HCT116 (cell line): Measurements from ENCODE around the gene STON1. TPM values are rescaled to one million over a fixed set of nuclear protein-coding genes. Genes with fewer than 3 reads are reported as not detected.

Experiments
- ATAC-seq: fragments of 200-7000 bp; cut with Tn5 transposase; 2 replicates; pipeline ENCODE4 v1.9.1; 2020; ENCODE audit warnings: mild to moderate bottlenecking, moderate library complexity
- BruUV-seq: library from RNA; stranded (reverse); fragments of 400-500 nt; replicated peaks from 2 replicates; lab custom pipeline; 2021; lab: Mats Ljungman, UMichigan
- CTCF ChIA-PET: fragments of 300-600 bp; sonication (Branson Sonifier 250); formaldehyde crosslinking; loops from one replicate; lab custom pipeline; 2021; ENCODE audit warnings: antibody characterized with exemption; lab: Charles Lee
- POLR2A ChIA-PET: fragments of 300-600, 350-600 bp; sonication (Branson Sonifier 250); formaldehyde crosslinking; loops from one replicate; lab custom pipeline; 2021; ENCODE audit warnings: antibody characterized with exemption; lab: Charles Lee
- RAD21 ChIA-PET, 2 experiments: fragments of 300-600 bp; sonication (Branson Sonifier 250); formaldehyde crosslinking; loops; one replicate each; lab custom pipeline; 2023; ENCODE audit warnings: low total read pairs in 2 of 2; ENCODE audit not compliant: uncharacterized antibody in 2 of 2, unreplicated experiment in 2 of 2, low non-redundant PET in 1 of 2; lab: Charles Lee
- DNase-seq: peaks from one replicate; pipeline ENCODE4 v3.0.0-alpha.2; 2010; ENCODE audit warnings: low read depth, low spot score
- H2AFZ ChIP-seq: fragments of 200-600 bp; shearing (Covaris generic), sonication (generic); 2 replicates; pipeline ENCODE4 v1.6.1; 2017; ENCODE audit warnings: low read depth, mixed run types, mixed read lengths, antibody characterized with exemption, low read length; ENCODE audit not compliant: poor library complexity, severe bottlenecking
- H3K27ac ChIP-seq: 2 replicates; pipeline ENCODE4 v1.5.1; 2012; ENCODE audit warnings: low read depth, low read length
- H3K27me3 ChIP-seq: fragments of 200-600 bp; sonication (generic); 2 replicates; pipeline ENCODE4 v1.6.1; 2016; ENCODE audit warnings: mixed run types, low read length, mixed read lengths; ENCODE audit not compliant: insufficient read depth
- H3K36me3 ChIP-seq, 2 experiments: fragments of 200-500 bp in 1 of 2; fragments of 200-600 bp in 1 of 2; sonication (Bioruptor generic) in 1 of 2; sonication (generic) in 1 of 2; 2 replicates each; pipeline versions ENCODE4 v1.5.1 to v1.6.1; 2014 to 2016; ENCODE audit warnings: low read length in 2 of 2, inconsistent platforms in 1 of 2, mixed read lengths in 1 of 2, mixed run types in 1 of 2; ENCODE audit not compliant: insufficient read depth in 2 of 2, control insufficient read depth in 1 of 2
- H3K4me1 ChIP-seq, 2 experiments: fragments of 200-600 bp in 1 of 2; sonication (generic) in 1 of 2; 2 replicates each; pipeline versions ENCODE4 v1.5.1 to v1.6.1; 2012 to 2017; ENCODE audit warnings: low read length in 2 of 2, inconsistent platforms in 1 of 2, mild to moderate bottlenecking in 1 of 2, mixed read lengths in 1 of 2, mixed run types in 1 of 2, moderate library complexity in 1 of 2; ENCODE audit not compliant: insufficient read depth in 2 of 2, control insufficient read depth in 1 of 2
- H3K4me2 ChIP-seq: fragments of 200-600 bp; sonication (generic); 2 replicates; pipeline ENCODE4 v1.6.1; 2017; ENCODE audit warnings: mixed run types, low read length, mixed read lengths
- H3K4me3 ChIP-seq, 2 experiments: fragments of 200-600 bp in 1 of 2; sonication (generic) in 1 of 2; replicated peaks in 1 of 2; 2 replicates each; pipeline ENCODE4 v1.5.1; 2011 to 2016; ENCODE audit warnings: low read length in 2 of 2, control low read depth in 1 of 2, low read depth in 1 of 2, mild to moderate bottlenecking in 1 of 2, mixed read lengths in 1 of 2, mixed run types in 1 of 2
- H3K79me2 ChIP-seq: fragments of 200-600 bp; sonication (generic); 2 replicates; pipeline ENCODE4 v1.6.1; 2017; ENCODE audit warnings: mild to moderate bottlenecking, mixed run types, low read length, moderate library complexity, mixed read lengths; ENCODE audit not compliant: insufficient read depth
- H3K9ac ChIP-seq: fragments of 200-600 bp; sonication (generic); 2 replicates; pipeline ENCODE4 v1.6.1; 2016; ENCODE audit warnings: low read length, mixed read lengths
- H3K9me2 ChIP-seq: fragments of 200-600 bp; sonication (generic), shearing (Covaris generic); 2 replicates; pipeline ENCODE4 v1.6.1; 2017; ENCODE audit warnings: mixed run types, mild to moderate bottlenecking, moderate library complexity; ENCODE audit not compliant: insufficient read depth
- H3K9me3 ChIP-seq, 2 experiments: fragments of 200-500 bp in 1 of 2; fragments of 200-600 bp in 1 of 2; sonication (Bioruptor generic) in 1 of 2; sonication (generic) in 1 of 2; 2 replicates each; pipeline ENCODE4 v1.6.1; 2014 to 2017; ENCODE audit warnings: low read length in 2 of 2, mixed read lengths in 2 of 2, inconsistent platforms in 1 of 2, low read depth in 1 of 2, mild to moderate bottlenecking in 1 of 2, mixed run types in 1 of 2, moderate library complexity in 1 of 2; ENCODE audit not compliant: control insufficient read depth in 1 of 2, insufficient read depth in 1 of 2
- H4K20me1 ChIP-seq: fragments of 200-600 bp; sonication (generic), shearing (Covaris generic); 2 replicates; pipeline ENCODE4 v1.6.1; 2017; ENCODE audit warnings: mixed run types, mild to moderate bottlenecking, moderate library complexity; ENCODE audit not compliant: insufficient read depth
- CBX3 ChIP-seq: IDR thresholded peaks from 2 replicates; pipeline ENCODE4 v1.6.1; 2012; ENCODE audit warnings: low read depth
- CEBPB ChIP-seq: IDR thresholded peaks from 2 replicates; pipeline ENCODE4 v1.6.1; 2012; ENCODE audit warnings: low read depth
- CTCF ChIP-seq, 3 experiments: fragments of 200-600 bp in 1 of 3; sonication (generic) in 1 of 3; IDR thresholded peaks in 2 of 3; conservative IDR thresholded peaks in 1 of 3; 2 replicates each; pipeline ENCODE4 v1.5.1; 2012 to 2017; ENCODE audit warnings: low read depth in 2 of 3, low read length in 2 of 3, antibody characterized with exemption in 1 of 3, borderline replicate concordance in 1 of 3, control low read depth in 1 of 3, mild to moderate bottlenecking in 1 of 3, mixed read lengths in 1 of 3, mixed run types in 1 of 3, moderate library complexity in 1 of 3; ENCODE audit not compliant: insufficient read depth in 1 of 3
- EGR1 ChIP-seq: IDR thresholded peaks from 2 replicates; pipeline ENCODE4 v1.6.1; 2012; ENCODE audit warnings: low read depth
- FOSL1 ChIP-seq: IDR thresholded peaks from 2 replicates; pipeline ENCODE4 v1.6.1; 2012; ENCODE audit warnings: low read depth
- MAX ChIP-seq: IDR thresholded peaks from 2 replicates; pipeline ENCODE4 v1.6.1; 2012
- POLR2AphosphoS5 ChIP-seq: IDR thresholded peaks from 2 replicates; pipeline ENCODE4 v1.6.1; 2011; ENCODE audit warnings: mild to moderate bottlenecking, low read depth, low read length, moderate library complexity
- RAD21 ChIP-seq: IDR thresholded peaks from 2 replicates; pipeline ENCODE4 v1.6.1; 2012; ENCODE audit warnings: low read depth, mild to moderate bottlenecking
- REST ChIP-seq: IDR thresholded peaks from 2 replicates; pipeline ENCODE4 v1.6.1; 2012; ENCODE audit warnings: low read depth
- SP1 ChIP-seq: IDR thresholded peaks from 2 replicates; pipeline ENCODE4 v1.6.1; 2012; ENCODE audit warnings: low read depth
- ZFX ChIP-seq: fragments of 450-650 bp; IDR thresholded peaks from 2 replicates; pipeline ENCODE4 v1.6.1; 2017
- ZNF274 ChIP-seq: fragments of 200-500 bp; sonication (Bioruptor generic); IDR thresholded peaks from 2 replicates; pipeline ENCODE4 v1.6.1; 2014; ENCODE audit warnings: mild to moderate bottlenecking, low read depth, low read length, inconsistent platforms
- intact Hi-C: fragments of 100-400 bp; cut with micrococcal nuclease; formaldehyde crosslinking; loops from 2 replicates; pipeline ENCODE4 v1.10.0; 2022
- total RNA-seq: library from RNA; stranded (reverse); gene quantifications from one replicate; pipeline ENCODE4 v1.2.1, GENCODE V29; 2021; ENCODE audit not compliant: unreplicated experiment

STON1 gene
- total RNA-seq, 1 experiment from 2014 or later = 1.4 TPM

GRCh38 chr2:48483916-48484315 is 46.0 kb upstream of the STON1 start:
- Histone ChIP-seq H3K9me2 (no peaks in the 10 kb centered on the region), H3K4me3 (no peak overlapping the region), H3K4me2 (no peak overlapping the region)
- CTCF ChIA-PET = no interaction called here
- intact Hi-C loops = no loop called here
- TF ChIP-seq REST = no peak
- TF ChIP-seq EGR1 = no peak
- TF ChIP-seq MAX = no peak
- no peak for TF ChIP-seq ZFX
- TF ChIP-seq RAD21 = no peak
- TF ChIP-seq CEBPB = no peak
- TF ChIP-seq, all 23 proteins: peak for 0
- DNase-seq = no peak
- peaks cover 3 to 11% of the 10 kb centered on the region in 2 experiments for H3K36me3 ChIP-seq
- H3K9ac ChIP-seq = no peak overlapping the region
- H3K4me1 ChIP-seq = no peaks in the 10 kb centered on the region
- no TSS peak for BruUV-seq
- H3K9me3 ChIP-seq = no peaks in the 10 kb centered on the region
- no peak overlapping the region for H3K27ac ChIP-seq
- ATAC-seq = no peak
- RAD21 ChIA-PET = no interaction called here
- no peaks in the 10 kb centered on the region for H4K20me1 ChIP-seq
- POLR2A ChIA-PET = no interaction called here
- no peaks in the 10 kb centered on the region for H3K27me3 ChIP-seq
- no peak overlapping the region for H2AFZ ChIP-seq
- H3K79me2 ChIP-seq = no peaks in the 10 kb centered on the region

- ATAC-seq (no peak), DNase-seq (no peak)
- Histone ChIP-seq H3K36me3 (peaks cover 3 to 6% of the 10 kb centered on the region in 2 experiments; a peak in 3 of 4 replicates), H3K9ac (no peak overlapping the region), H2AFZ (no peak overlapping the region), H3K27ac (no peak overlapping the region), H3K9me2 (no peaks in the 10 kb centered on the region), H3K4me3 (no peak overlapping the region), H3K79me2 (no peaks in the 10 kb centered on the region), H3K4me1 (no peaks in the 10 kb centered on the region), H3K9me3 (no peaks in the 10 kb centered on the region), H3K27me3 (no peaks in the 10 kb centered on the region), H3K4me2 (no peak overlapping the region), H4K20me1 (no peaks in the 10 kb centered on the region)
- CTCF ChIA-PET = no interaction called here
- intact Hi-C loops = no loop called here
- POLR2A ChIA-PET = no interaction called here
- RAD21 ChIA-PET = no interaction called here
- no TSS peak for BruUV-seq
- no peak for TF ChIP-seq CEBPB
- TF ChIP-seq ZNF274 = no peak
- TF ChIP-seq FOSL1 = no peak
- TF ChIP-seq SP1 = no peak
- TF ChIP-seq CBX3 = no peak
- no peak for TF ChIP-seq POLR2AphosphoS5
- no peak for TF ChIP-seq CTCF (IDR thresholded peaks at IDR 0.05 in 2 of 3, conservative IDR thresholded peaks at IDR 0.05 in 1 of 3; ENCODE audit: borderline replicate concordance in 1 of 3, insufficient read depth in 1 of 3, low read depth in 2 of 3, low read length in 2 of 3)
- TF ChIP-seq REST = no peak
Observed at GRCh38 chr2:48488545-48488944, 41.4 kb upstream of the STON1 start.
